Measurements from ENCODE around the gene C10orf90.

Gene C10orf90

DNA sequence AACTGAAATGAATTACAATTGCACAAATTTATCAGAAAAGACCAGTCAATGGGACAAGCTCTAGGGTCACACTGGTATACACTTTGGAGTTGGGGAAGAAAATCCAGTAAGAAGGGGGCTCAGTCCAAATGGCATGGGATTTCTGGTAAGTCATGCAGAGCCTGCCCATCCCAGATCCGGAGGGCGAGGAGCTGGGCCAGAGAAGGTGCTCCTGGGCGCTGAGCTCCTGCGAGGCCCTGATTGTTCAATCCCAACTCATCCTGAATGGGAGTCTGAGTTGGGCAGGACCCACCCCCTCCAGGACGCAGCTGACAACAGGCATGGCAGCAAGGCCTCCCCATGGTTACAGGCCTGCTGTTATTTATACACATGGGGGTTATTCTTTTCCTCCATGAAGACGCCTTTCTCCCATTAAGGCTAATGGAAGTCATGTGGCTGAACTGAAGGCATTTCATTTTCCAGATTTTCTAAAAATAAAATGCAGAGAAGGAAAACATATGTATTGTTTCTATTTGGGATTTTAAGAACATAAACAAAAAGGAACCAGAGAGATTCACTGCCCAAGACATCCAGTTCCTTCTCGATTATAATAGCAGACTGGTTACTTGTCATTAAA lies 191.1 kb downstream of the C10orf90 start:
- Histone ChIP-seq H3K9me3 (no peaks in the 10 kb centered on the region), H3K36me3 (no peaks in the 10 kb centered on the region), H4K20me1 (peaks cover 10% of the 10 kb centered on the region), H3K4me2 (peak overlapping the region; percentile 82; the same call in 1 of the 2 replicates), H3K27me3 (no peaks in the 10 kb centered on the region; the same call in 1 of the 2 replicates), H3K9ac (no peak overlapping the region), H3K27ac (no peak overlapping the region), H3K4me1 (peaks cover 39% of the 10 kb centered on the region), H3K4me3 (no peak overlapping the region)
- TF ChIP-seq Cebpa-rat (IDR thresholded peaks at IDR 0.05), result no peak

DNA sequence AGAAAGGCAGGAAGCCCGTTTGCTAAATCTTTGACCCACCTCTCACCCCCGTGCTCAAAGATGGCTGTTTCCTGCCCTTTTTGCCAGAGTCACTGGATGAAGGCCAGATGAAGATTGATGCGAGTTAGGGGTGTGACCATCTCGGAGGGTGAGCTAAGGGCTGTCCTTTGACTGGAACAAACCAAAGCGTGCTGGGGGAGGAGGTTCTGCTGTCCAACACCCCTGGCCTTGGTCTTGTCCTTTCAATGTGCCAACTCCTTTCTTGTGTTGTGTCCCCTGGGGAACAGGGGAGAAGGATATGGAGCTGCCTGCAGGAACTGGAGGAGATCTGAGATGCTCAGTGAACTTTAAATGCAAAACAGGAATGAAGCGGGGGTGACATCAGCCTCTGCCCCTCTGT lies 191.9 kb downstream of the C10orf90 start:
- no peak for TF ChIP-seq Cebpa-rat (IDR thresholded peaks at IDR 0.05)

DNA sequence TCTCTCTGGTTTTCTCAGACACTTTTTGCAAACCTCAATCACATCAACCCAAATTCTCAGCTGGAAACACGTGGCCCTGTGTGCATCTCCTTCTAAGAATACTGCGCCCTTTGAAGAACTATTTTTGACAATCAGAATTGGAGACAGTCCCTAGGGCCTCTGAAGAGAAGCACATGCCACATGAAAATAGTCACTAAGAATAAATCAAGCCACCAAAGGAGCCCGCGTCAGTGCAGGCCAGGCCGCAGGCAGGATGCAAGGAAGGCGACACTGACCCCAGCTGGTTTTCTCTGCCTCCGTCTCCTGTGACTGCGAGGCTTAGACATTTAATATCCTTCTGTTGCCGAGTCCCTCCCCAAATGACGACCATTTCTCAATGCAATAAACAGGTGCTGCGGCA lies 194.2 kb downstream of the C10orf90 start:
- Histone ChIP-seq H3K4me2 (peak overlapping the region; percentile 82), H3K27me3 (peaks cover 7% of the 10 kb centered on the region), H3K4me1 (peaks cover 39% of the 10 kb centered on the region), H3K36me3 (no peaks in the 10 kb centered on the region), H3K9ac (no peak overlapping the region), H3K27ac (peak overlapping the region; percentile 7; the same call in 1 of the 2 replicates), H4K20me1 (peaks cover 11% of the 10 kb centered on the region), H3K9me3 (no peaks in the 10 kb centered on the region), H3K4me3 (peak overlapping the region; percentile 38)
- TF ChIP-seq Cebpa-rat (IDR thresholded peaks at IDR 0.05), result no peak

More for the DNA sequence above, 191.9 kb downstream of the C10orf90 start:
- Histone ChIP-seq H4K20me1 (peaks cover 10% of the 10 kb centered on the region), H3K4me1 (peaks cover 39% of the 10 kb centered on the region), H3K27ac (no peak overlapping the region), H3K9me3 (no peaks in the 10 kb centered on the region), H3K36me3 (no peaks in the 10 kb centered on the region), H3K4me3 (no peak overlapping the region), H3K9ac (no peak overlapping the region), H3K4me2 (peak overlapping the region; percentile 82), H3K27me3 (no peaks in the 10 kb centered on the region; the same call in none of the 2 replicates)

DNA sequence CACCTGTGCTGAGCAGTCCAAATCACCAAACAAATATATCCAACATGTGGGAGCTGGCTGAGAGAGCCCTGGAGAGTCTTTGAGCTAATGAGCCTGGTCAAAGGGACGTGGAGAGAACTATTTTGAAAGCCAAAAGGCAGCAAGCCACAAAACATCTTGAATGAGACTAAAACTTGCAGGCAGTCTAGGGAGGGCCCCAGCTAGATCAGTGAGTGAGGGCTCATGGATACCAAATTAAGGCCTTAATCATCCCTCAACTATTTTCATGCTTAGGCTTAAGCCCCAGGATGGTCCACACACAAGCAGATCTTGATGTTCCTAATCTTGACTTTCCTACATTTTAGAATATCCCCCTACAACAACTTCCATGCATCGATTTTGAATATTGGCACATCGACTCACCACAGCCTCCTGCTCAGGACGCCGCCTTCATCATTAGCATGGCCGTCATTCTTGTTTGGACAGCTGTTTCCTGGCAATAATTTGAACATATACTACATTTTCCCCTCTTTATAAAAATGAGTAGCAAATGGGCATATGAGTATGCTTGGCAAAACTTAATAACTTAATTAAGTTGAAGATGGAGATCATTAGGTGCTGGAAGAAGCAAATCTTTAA lies 195.3 kb downstream of the C10orf90 start:
- H3K36me3 ChIP-seq, result no peaks in the 10 kb centered on the region
- H3K27ac ChIP-seq, result no peak overlapping the region
- no peak for TF ChIP-seq Cebpa-rat (IDR thresholded peaks at IDR 0.05)
- peaks cover 42% of the 10 kb centered on the region for H3K4me1 ChIP-seq
- peaks cover 18% of the 10 kb centered on the region for H3K27me3 ChIP-seq
- H3K4me3 ChIP-seq, result no peak overlapping the region
- H3K9ac ChIP-seq, result no peak overlapping the region
- H3K9me3 ChIP-seq, result no peaks in the 10 kb centered on the region
- peaks cover 21% of the 10 kb centered on the region for H4K20me1 ChIP-seq
- peak overlapping the region; percentile 82 for H3K4me2 ChIP-seq

- H3K4me1 ChIP-seq, result peaks cover 54% of the 10 kb centered on the region
- no peak for TF ChIP-seq Cebpa-rat (IDR thresholded peaks at IDR 0.05)
- H3K9me3 ChIP-seq, result no peaks in the 10 kb centered on the region
- H3K27me3 ChIP-seq, result peaks cover 23% of the 10 kb centered on the region
- H3K4me3 ChIP-seq, result no peak overlapping the region
- peaks cover 33% of the 10 kb centered on the region for H4K20me1 ChIP-seq
- no peak overlapping the region for H3K27ac ChIP-seq
- H3K36me3 ChIP-seq, result no peaks in the 10 kb centered on the region
- H3K9ac ChIP-seq, result no peak overlapping the region
- no peak overlapping the region for H3K4me2 ChIP-seq
Measured at GRCh38 chr10:126474031-126474430, 196.5 kb downstream of the C10orf90 start.

DNA sequence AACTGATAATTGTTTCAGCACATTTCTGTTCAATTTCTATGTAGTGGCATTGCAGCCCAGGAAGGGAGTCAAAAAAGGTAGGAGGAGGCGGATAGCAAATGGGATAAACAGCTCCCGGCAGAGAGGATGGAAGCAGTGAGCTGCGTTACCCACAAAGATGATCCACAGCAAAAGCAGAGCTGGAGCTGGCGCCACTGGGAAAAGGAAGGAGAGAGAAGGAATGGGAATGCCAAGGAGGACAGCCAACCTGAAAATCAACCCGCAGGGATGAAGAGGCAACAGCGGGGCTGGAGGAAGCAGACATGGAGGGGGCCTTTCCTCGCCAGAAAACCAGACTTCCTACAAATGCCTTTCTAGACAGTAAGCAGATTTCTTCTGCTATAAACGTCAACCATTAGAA lies 199.5 kb downstream of the C10orf90 start:
- Histone ChIP-seq H3K27me3 (peaks cover 39% of the 10 kb centered on the region), H3K4me1 (peaks cover 39% of the 10 kb centered on the region), H4K20me1 (peaks cover 40% of the 10 kb centered on the region), H3K9me3 (no peaks in the 10 kb centered on the region), H3K9ac (no peak overlapping the region), H3K27ac (no peak overlapping the region), H3K4me3 (no peak overlapping the region), H3K4me2 (no peak overlapping the region), H3K36me3 (no peaks in the 10 kb centered on the region)
- TF ChIP-seq Cebpa-rat (IDR thresholded peaks at IDR 0.05), result no peak

DNA sequence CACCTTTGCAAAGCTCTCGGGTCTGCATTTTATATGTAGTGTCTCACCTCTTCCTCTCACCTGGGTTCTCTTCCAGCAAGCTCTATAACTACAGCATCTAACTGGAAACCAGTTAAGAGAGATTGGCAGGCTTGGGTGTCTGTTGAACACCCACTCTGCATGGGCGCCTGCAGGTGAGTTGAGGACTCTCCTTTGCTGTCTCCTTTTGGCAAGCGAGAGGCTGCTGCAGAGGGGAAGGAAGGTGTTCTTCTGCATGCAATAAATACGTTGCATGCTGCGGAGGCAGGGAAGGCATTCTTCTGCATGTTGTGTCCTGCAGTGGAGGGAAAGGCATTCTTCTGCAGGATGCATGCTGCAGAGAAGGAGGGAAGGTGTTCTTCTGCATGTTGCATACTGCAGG lies 200.8 kb downstream of the C10orf90 start:
- H3K9me3 ChIP-seq, result no peaks in the 10 kb centered on the region
- peaks cover 39% of the 10 kb centered on the region for H3K27me3 ChIP-seq
- H3K36me3 ChIP-seq, result no peaks in the 10 kb centered on the region
- peak overlapping the region; percentile 75 for H3K4me2 ChIP-seq
- H3K27ac ChIP-seq, result no peak overlapping the region
- no peak overlapping the region for H3K4me3 ChIP-seq
- no peak overlapping the region for H3K9ac ChIP-seq
- TF ChIP-seq Cebpa-rat (IDR thresholded peaks at IDR 0.05), result no peak
- H4K20me1 ChIP-seq, result peaks cover 31% of the 10 kb centered on the region
- H3K4me1 ChIP-seq, result peaks cover 29% of the 10 kb centered on the region

DNA sequence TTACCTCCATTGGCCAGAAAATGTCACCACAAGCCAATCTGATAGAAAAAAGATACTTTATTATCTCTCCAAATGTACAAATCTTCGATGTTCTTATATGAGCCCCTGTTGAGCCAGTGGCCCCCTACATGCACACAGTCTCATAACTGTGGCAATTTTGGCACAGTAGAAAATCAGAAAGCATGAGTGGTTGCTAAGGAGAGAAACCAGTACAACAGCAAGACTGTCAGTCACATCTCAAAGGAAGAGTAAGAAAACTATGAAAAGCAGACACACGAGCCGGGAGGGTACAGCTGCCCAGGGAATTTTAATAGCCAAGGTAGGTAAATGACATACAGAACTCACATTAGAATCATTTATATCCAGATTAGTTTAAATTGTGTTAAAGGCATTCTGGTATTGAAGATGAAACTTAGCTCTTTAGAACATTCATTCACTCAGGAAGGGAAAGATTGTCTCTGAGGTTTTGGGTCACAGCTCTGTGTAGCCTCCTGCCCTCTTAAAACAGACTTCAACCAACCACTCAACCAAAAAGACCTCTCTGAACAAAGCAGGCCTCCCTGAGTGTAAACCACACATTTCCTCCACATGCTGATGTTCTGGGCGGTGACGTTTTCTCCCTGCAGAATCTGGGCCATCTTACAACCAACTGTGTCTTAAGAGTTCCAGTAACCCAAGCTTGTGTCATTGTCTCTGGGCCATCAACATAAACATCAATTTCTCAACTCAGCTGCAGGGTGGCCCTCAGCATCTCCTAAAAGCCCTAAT lies 201.4 kb downstream of the C10orf90 start:
- peaks cover 31% of the 10 kb centered on the region for H4K20me1 ChIP-seq
- no peaks in the 10 kb centered on the region for H3K36me3 ChIP-seq
- H3K9me3 ChIP-seq, result no peaks in the 10 kb centered on the region
- H3K9ac ChIP-seq, result no peak overlapping the region
- H3K4me3 ChIP-seq, result no peak overlapping the region
- H3K4me2 ChIP-seq, result peak overlapping the region; percentile 75
- H3K4me1 ChIP-seq, result peaks cover 35% of the 10 kb centered on the region
- no peak overlapping the region for H3K27ac ChIP-seq
- H3K27me3 ChIP-seq, result peaks cover 39% of the 10 kb centered on the region
- TF ChIP-seq Cebpa-rat (IDR thresholded peaks at IDR 0.05), result no peak

GRCh38 chr10:126468467-126468866 lies 202.0 kb downstream of the C10orf90 start:
- H3K4me2 ChIP-seq, result peak overlapping the region; percentile 75
- no peak overlapping the region for H3K9ac ChIP-seq
- peaks cover 35% of the 10 kb centered on the region for H3K4me1 ChIP-seq
- H4K20me1 ChIP-seq, result peaks cover 31% of the 10 kb centered on the region
- no peaks in the 10 kb centered on the region for H3K36me3 ChIP-seq
- H3K9me3 ChIP-seq, result no peaks in the 10 kb centered on the region
- TF ChIP-seq Cebpa-rat (IDR thresholded peaks at IDR 0.05), result no peak
- H3K4me3 ChIP-seq, result no peak overlapping the region
- no peak overlapping the region for H3K27ac ChIP-seq
- peaks cover 39% of the 10 kb centered on the region for H3K27me3 ChIP-seq

- H4K20me1 ChIP-seq, result peaks cover 26% of the 10 kb centered on the region
- no peaks in the 10 kb centered on the region for H3K36me3 ChIP-seq
- H3K27ac ChIP-seq, result no peak overlapping the region
- H3K4me2 ChIP-seq, result no peak overlapping the region
- no peak overlapping the region for H3K4me3 ChIP-seq
- H3K27me3 ChIP-seq, result peaks cover 27% of the 10 kb centered on the region
- H3K9me3 ChIP-seq, result no peaks in the 10 kb centered on the region
- TF ChIP-seq Cebpa-rat (IDR thresholded peaks at IDR 0.05), result no peak
- H3K9ac ChIP-seq, result no peak overlapping the region
- H3K4me1 ChIP-seq, result peaks cover 35% of the 10 kb centered on the region
Measured at GRCh38 chr10:126465771-126466170, 204.7 kb downstream of the C10orf90 start.

All from BLaER1 (cell line).